SK-N-SH treated with all-trans-retinoic acid at 6 μM for 48 hours (cell line): ENCODE measurements around the gene PSME2.

Experiments used
- ATAC-seq: fragments of 200-7000 bp; cut with Tn5 transposase; 3 replicates; pipeline ENCODE4 v1.9.1; 2020; ENCODE audit warnings: mild to moderate bottlenecking, moderate library complexity
- ARNTL ChIP-seq: fragments of 450-650 bp; formaldehyde crosslinking; IDR thresholded peaks from 2 replicates; pipeline ENCODE4 v1.5.0; 2020; ENCODE audit warnings: low read depth, mild to moderate bottlenecking, moderate library complexity, borderline replicate concordance
- CREB5 ChIP-seq: fragments of 250-450 bp; sonication (Bioruptor Pico); IDR thresholded peaks from 2 replicates; pipeline ENCODE4 v1.5.1; 2020; ENCODE audit warnings: low read depth, mild to moderate bottlenecking, moderate library complexity
- CSDC2 ChIP-seq: fragments of 250-450 bp; sonication (Bioruptor Pico); IDR thresholded peaks from 2 replicates; pipeline ENCODE4 v1.5.0; 2020; ENCODE audit warnings: mild to moderate bottlenecking, moderate library complexity
- CSRNP3 ChIP-seq: fragments of 250-450 bp; sonication (Bioruptor Pico); IDR thresholded peaks from 2 replicates; pipeline ENCODE4 v1.5.1; 2021; ENCODE audit warnings: mild to moderate bottlenecking, moderate library complexity
- GLIS3 ChIP-seq: fragments of 250-450 bp; sonication (Bioruptor Pico); IDR thresholded peaks from 2 replicates; pipeline ENCODE4 v1.5.0; 2020; ENCODE audit warnings: mild to moderate bottlenecking, moderate library complexity
- ISL1 ChIP-seq: fragments of 250-450 bp; sonication (Bioruptor Pico); IDR thresholded peaks from 2 replicates; pipeline ENCODE4 v2.1.2; 2022; ENCODE audit warnings: mild to moderate bottlenecking, moderate library complexity
- OSR1 ChIP-seq: fragments of 250-450 bp; sonication (Bioruptor Pico); IDR thresholded peaks from 2 replicates; pipeline ENCODE4 v1.8.0; 2022; ENCODE audit warnings: moderate library complexity, mild to moderate bottlenecking, inconsistent platforms
- PATZ1 ChIP-seq: fragments of 250-450 bp; sonication (Bioruptor Pico); IDR thresholded peaks from 2 replicates; pipeline ENCODE4 v1.8.0; 2020; ENCODE audit warnings: mild to moderate bottlenecking, moderate library complexity, borderline replicate concordance
- POU6F1 ChIP-seq: fragments of 250-450 bp; sonication (Bioruptor Pico); IDR thresholded peaks from 2 replicates; pipeline ENCODE4 v1.8.0; 2021; ENCODE audit warnings: low read depth, mild to moderate bottlenecking, moderate library complexity, borderline replicate concordance
- PPARA ChIP-seq: fragments of 250-450 bp; sonication (Bioruptor Pico); IDR thresholded peaks from 2 replicates; pipeline ENCODE4 v1.5.0; 2020; ENCODE audit warnings: mild to moderate bottlenecking, borderline replicate concordance
- TCF4 ChIP-seq: fragments of 250-450 bp; sonication (Bioruptor Pico); IDR thresholded peaks from 2 replicates; pipeline ENCODE4 v1.8.0; 2021; ENCODE audit warnings: mild to moderate bottlenecking, moderate library complexity, borderline replicate concordance
- TOX ChIP-seq: fragments of 250-450 bp; sonication (Bioruptor Pico); IDR thresholded peaks from 2 replicates; pipeline ENCODE4 v1.8.0; 2021; ENCODE audit warnings: mild to moderate bottlenecking, moderate library complexity, borderline replicate concordance
- TSHZ2 ChIP-seq: fragments of 250-450 bp; sonication (Bioruptor Pico); IDR thresholded peaks from 2 replicates; pipeline ENCODE4 v1.5.0; 2020; ENCODE audit warnings: mild to moderate bottlenecking, moderate library complexity
- ZC3H10 ChIP-seq: fragments of 250-450 bp; sonication (Bioruptor Pico); IDR thresholded peaks from 2 replicates; pipeline ENCODE4 v1.5.1; 2021; ENCODE audit warnings: mild to moderate bottlenecking, moderate library complexity
- ZFP3 ChIP-seq: fragments of 250-450 bp; sonication (Bioruptor Pico); IDR thresholded peaks from 2 replicates; pipeline ENCODE4 v1.5.0; 2020; ENCODE audit warnings: mild to moderate bottlenecking, moderate library complexity
- ZFP30 ChIP-seq: fragments of 450-650 bp; formaldehyde crosslinking; IDR thresholded peaks from 2 replicates; pipeline ENCODE4 v1.5.0; 2022; ENCODE audit warnings: mild to moderate bottlenecking, moderate library complexity
- ZNF70 ChIP-seq: fragments of 450-650 bp; formaldehyde crosslinking; IDR thresholded peaks from 2 replicates; pipeline ENCODE4 v1.5.0; 2020; ENCODE audit warnings: mild to moderate bottlenecking, moderate library complexity

Gene PSME2

GRCh38 chr14:24186831-24187538 lies 40.6 kb upstream of the PSME2 start:
- no peak for ATAC-seq
- TF ChIP-seq POU6F1 (CRISPR knock-in tag) (no peak), TOX (CRISPR knock-in tag) (no peak), ZNF70 (CRISPR knock-in tag) (no peak)

GRCh38 chr14:24185741-24186140 lies 39.3 kb upstream of the PSME2 start:
- TF ChIP-seq ISL1 (CRISPR knock-in tag), result no peak
- no peak for TF ChIP-seq TOX (CRISPR knock-in tag)
- TF ChIP-seq PATZ1 (CRISPR knock-in tag), result no peak
- TF ChIP-seq CSRNP3 (CRISPR knock-in tag), result no peak
- TF ChIP-seq ZFP3 (CRISPR knock-in tag), result no peak
- TF ChIP-seq OSR1 (CRISPR knock-in tag), result no peak
- TF ChIP-seq ZC3H10 (CRISPR knock-in tag), result no peak
- TF ChIP-seq POU6F1 (CRISPR knock-in tag), result no peak
- TF ChIP-seq CREB5 (CRISPR knock-in tag), result no peak
- TF ChIP-seq PPARA, result no peak
- no peak for TF ChIP-seq ZFP30 (CRISPR knock-in tag)
- no peak for TF ChIP-seq ZNF70 (CRISPR knock-in tag)
- no peak for TF ChIP-seq CSDC2 (CRISPR knock-in tag)
- ATAC-seq, result no peak

- TF ChIP-seq ARNTL (CRISPR knock-in tag), result no peak
- no peak for TF ChIP-seq GLIS3 (CRISPR knock-in tag)
- no peak for TF ChIP-seq TSHZ2
- no peak for TF ChIP-seq TCF4 (CRISPR knock-in tag)
- TF ChIP-seq PPARA, result no peak
- TF ChIP-seq CREB5 (CRISPR knock-in tag), result no peak
- TF ChIP-seq CSRNP3 (CRISPR knock-in tag), result no peak
Measured at GRCh38 chr14:24185026-24185425, 38.6 kb upstream of the PSME2 start.

More at GRCh38 chr14:24185026-24185425, 38.6 kb upstream of the PSME2 start:
- no peak for ATAC-seq
